ENCODE measurements around the gene RAB28. TPM values are rescaled to one million over a fixed set of nuclear protein-coding genes. Genes with fewer than 3 reads are reported as not detected.

RAB28 gene
- total RNA-seq, 5 donors from 2014 or later (not counting 1 experiment from before 2014, with no cell fraction given) = 8.7 to 15.1 (median 13.4) TPM

DNA sequence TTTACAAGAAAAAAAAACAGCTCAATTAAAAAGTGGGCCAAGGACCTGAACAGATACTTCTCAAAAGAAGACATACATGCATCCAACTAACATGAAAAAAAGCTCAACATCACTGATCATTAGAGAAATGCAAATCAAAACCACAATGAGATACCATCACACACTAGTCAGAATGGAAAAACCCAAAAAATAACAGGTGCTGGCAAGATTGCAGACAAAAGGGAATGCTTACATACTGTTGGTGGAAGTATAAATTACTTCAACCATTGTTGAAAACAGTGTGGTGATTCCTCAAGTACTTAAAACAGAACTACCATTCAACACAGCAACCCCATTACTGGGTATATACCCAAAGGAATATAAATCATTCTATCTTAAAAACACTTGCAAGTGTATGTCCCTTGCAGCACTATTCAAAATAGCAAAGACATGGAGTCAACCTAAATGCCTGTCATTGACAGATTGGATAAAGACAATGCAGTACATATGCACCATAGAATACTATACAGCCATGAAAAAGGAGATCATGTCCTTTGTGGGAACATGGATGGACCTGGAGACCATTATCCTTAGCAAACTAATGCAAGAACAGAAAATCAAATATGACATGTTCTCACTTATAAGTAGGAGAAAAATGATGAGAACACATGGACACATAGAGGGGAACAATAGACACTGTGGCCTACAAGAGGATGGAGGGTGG is 97.6 kb downstream of the RAB28 start:
- Mint-ChIP-seq H3K4me1 (peaks cover 25 to 28% (median 27%) of the 10 kb centered on the region in 3 donors), H3K4me3 (no peak overlapping the region), H3K9me3 (peaks cover 0 to 23% (median 13%) of the 10 kb centered on the region in 3 donors), H3K36me3 (peaks cover 52% of the 10 kb centered on the region), H3K27me3 (no peaks in the 10 kb centered on the region), H3K27ac (no peak overlapping the region)
- H3K27ac ChIP-seq (ENCODE audit: low read length) = no peak overlapping the region
- H3K9me3 ChIP-seq = no peaks in the 10 kb centered on the region
- no peak for DNase-seq
- H3K36me3 ChIP-seq (ENCODE audit: control insufficient read depth in 2 of 2, extremely low read depth in 1 of 2, insufficient read depth in 1 of 2, low read length in 1 of 2) = no peaks in the 10 kb centered on the region
- no peaks in the 10 kb centered on the region for H3K4me1 ChIP-seq (ENCODE audit: control insufficient read depth in 1 of 2, extremely low read depth in 1 of 2, insufficient read depth in 2 of 2, low read length in 2 of 2)
- no peak overlapping the region for H3K4me3 ChIP-seq (ENCODE audit: control insufficient read depth in 1 of 2, extremely low read depth in 1 of 2, low read length in 1 of 2)
- H3K27me3 ChIP-seq (replicated peaks in 1 of 2; ENCODE audit: control insufficient read depth in 2 of 2, extremely low read depth in 1 of 2, insufficient read depth in 2 of 2, low read length in 1 of 2) = no peaks in the 10 kb centered on the region
- ChIA-PET POLR2A (no interaction called here), CTCF (no interaction called here)
- ATAC-seq (replicated peaks in 1 of 4) = no peak

GRCh38 chr4:13384055-13384454 is 100.1 kb downstream of the RAB28 start:
- WGBS (ENCODE audit: insufficient coverage) = 99% methylated on average over 7 of the region's 7 CpGs
- ChIA-PET CTCF (no interaction called here), POLR2A (no interaction called here)
- Histone ChIP-seq H3K27me3 (replicated peaks in 1 of 2; ENCODE audit: control insufficient read depth in 2 of 2, extremely low read depth in 1 of 2, insufficient read depth in 2 of 2, low read length in 1 of 2) (no peaks in the 10 kb centered on the region), H3K27ac (ENCODE audit: low read length) (no peak overlapping the region), H3K4me1 (ENCODE audit: control insufficient read depth in 1 of 2, extremely low read depth in 1 of 2, insufficient read depth in 2 of 2, low read length in 2 of 2) (no peaks in the 10 kb centered on the region), H3K9me3 (no peaks in the 10 kb centered on the region), H3K4me3 (ENCODE audit: control insufficient read depth in 1 of 2, extremely low read depth in 1 of 2, low read length in 1 of 2) (no peak overlapping the region), H3K36me3 (ENCODE audit: control insufficient read depth in 2 of 2, extremely low read depth in 1 of 2, insufficient read depth in 1 of 2, low read length in 1 of 2) (no peaks in the 10 kb centered on the region)
- Mint-ChIP-seq H3K36me3 (peaks cover 39% of the 10 kb centered on the region), H3K27ac (no peak overlapping the region), H3K4me1 (peaks cover 17 to 22% (median 22%) of the 10 kb centered on the region in 3 donors), H3K9me3 (peaks cover 0 to 18% (median 8%) of the 10 kb centered on the region in 3 donors), H3K27me3 (no peaks in the 10 kb centered on the region), H3K4me3 (no peak overlapping the region)
- no peak for DNase-seq
- ATAC-seq (replicated peaks in 1 of 4) = no peak

- peaks cover 3% of the 10 kb centered on the region in 2 donors for H3K36me3 ChIP-seq (ENCODE audit: control insufficient read depth in 2 of 2, extremely low read depth in 1 of 2, insufficient read depth in 1 of 2, low read length in 1 of 2)
These were observed 105.0 kb downstream of the RAB28 start for GRCh38 chr4:13378973-13379759.

DNA sequence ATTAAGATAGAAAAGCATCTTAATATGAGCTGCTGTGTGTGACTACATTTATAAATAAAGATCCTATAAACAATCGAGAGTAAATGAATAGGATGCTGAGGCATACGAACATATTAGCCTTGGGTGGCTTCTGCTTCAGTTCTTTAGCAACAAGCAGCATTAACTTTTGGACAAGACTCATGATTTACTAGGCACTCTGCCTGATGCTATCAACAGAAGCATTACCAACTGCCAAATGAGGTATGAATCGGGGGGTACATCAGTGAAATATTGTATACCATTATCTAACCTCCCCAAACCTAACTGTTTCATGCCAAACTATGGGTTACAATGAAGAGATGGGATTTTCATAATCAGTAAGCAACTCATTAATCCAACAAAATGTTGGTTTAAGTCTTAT is 113.1 kb downstream of the RAB28 start:
- Mint-ChIP-seq H3K4me3 (no peak overlapping the region), H3K36me3 (peaks cover 52% of the 10 kb centered on the region), H3K4me1 (no peaks in the 10 kb centered on the region), H3K27ac (no peak overlapping the region), H3K27me3 (no peaks in the 10 kb centered on the region), H3K9me3 (no peaks in the 10 kb centered on the region)
- 100% methylated on average over 1 of the region's 3 CpGs for WGBS (ENCODE audit: insufficient coverage)
- ATAC-seq (replicated peaks in 1 of 4) (no peak), DNase-seq (no peak)
- no peaks in the 10 kb centered on the region for H3K9me3 ChIP-seq
- H3K36me3 ChIP-seq (ENCODE audit: control insufficient read depth in 2 of 2, extremely low read depth in 1 of 2, insufficient read depth in 1 of 2, low read length in 1 of 2) = peaks cover 0 to 6% of the 10 kb centered on the region in 2 donors
- POLR2A ChIA-PET = no interaction called here
- H3K4me3 ChIP-seq (ENCODE audit: control insufficient read depth in 1 of 2, extremely low read depth in 1 of 2, low read length in 1 of 2) = no peak overlapping the region
- no peaks in the 10 kb centered on the region for H3K27me3 ChIP-seq (replicated peaks in 1 of 2; ENCODE audit: control insufficient read depth in 2 of 2, extremely low read depth in 1 of 2, insufficient read depth in 2 of 2, low read length in 1 of 2)
- CTCF ChIA-PET = no interaction called here
- H3K4me1 ChIP-seq (ENCODE audit: control insufficient read depth in 1 of 2, extremely low read depth in 1 of 2, insufficient read depth in 2 of 2, low read length in 2 of 2) = no peaks in the 10 kb centered on the region
- no peak overlapping the region for H3K27ac ChIP-seq (ENCODE audit: low read length)

More at GRCh38 chr4:13378973-13379759, 105.0 kb downstream of the RAB28 start:
- ATAC-seq (replicated peaks in 1 of 4) (no peak), DNase-seq (no peak)
- H3K9me3 ChIP-seq = no peaks in the 10 kb centered on the region
- ChIA-PET POLR2A (no interaction called here), CTCF (interaction anchor here in 1 of 2 donors (0.7 kb wide), 1 partner anchor 181 kb away, joined by 13 read pairs; no protein-coding TSS in a partner anchor)
- H3K27me3 ChIP-seq (replicated peaks in 1 of 2; ENCODE audit: control insufficient read depth in 2 of 2, extremely low read depth in 1 of 2, insufficient read depth in 2 of 2, low read length in 1 of 2) = no peaks in the 10 kb centered on the region
- 94% methylated on average over 3 of the region's 9 CpGs for whole genome bisulfite sequencing (ENCODE audit: insufficient coverage)
- no peak overlapping the region for H3K27ac Mint-ChIP-seq
- H3K9me3 Mint-ChIP-seq = no peaks in the 10 kb centered on the region
- peaks cover 19% of the 10 kb centered on the region for H3K36me3 Mint-ChIP-seq
- H3K27ac ChIP-seq (ENCODE audit: low read length) = no peak overlapping the region
- H3K4me3 ChIP-seq (ENCODE audit: control insufficient read depth in 1 of 2, extremely low read depth in 1 of 2, low read length in 1 of 2) = no peak overlapping the region
- H3K27me3 Mint-ChIP-seq = no peaks in the 10 kb centered on the region
- H3K4me3 Mint-ChIP-seq = no peak overlapping the region
- H3K4me1 Mint-ChIP-seq = no peaks in the 10 kb centered on the region
- H3K4me1 ChIP-seq (ENCODE audit: control insufficient read depth in 1 of 2, extremely low read depth in 1 of 2, insufficient read depth in 2 of 2, low read length in 2 of 2) = no peaks in the 10 kb centered on the region

- Histone ChIP-seq H3K9me3 (no peaks in the 10 kb centered on the region), H3K27ac (ENCODE audit: low read length) (no peak overlapping the region), H3K36me3 (ENCODE audit: control insufficient read depth in 2 of 2, extremely low read depth in 1 of 2, insufficient read depth in 1 of 2, low read length in 1 of 2) (peaks cover 0 to 10% of the 10 kb centered on the region in 2 donors), H3K27me3 (replicated peaks in 1 of 2; ENCODE audit: control insufficient read depth in 2 of 2, extremely low read depth in 1 of 2, insufficient read depth in 2 of 2, low read length in 1 of 2) (no peaks in the 10 kb centered on the region), H3K4me1 (ENCODE audit: control insufficient read depth in 1 of 2, extremely low read depth in 1 of 2, insufficient read depth in 2 of 2, low read length in 2 of 2) (no peaks in the 10 kb centered on the region), H3K4me3 (ENCODE audit: control insufficient read depth in 1 of 2, extremely low read depth in 1 of 2, low read length in 1 of 2) (no peak overlapping the region)
- no peak overlapping the region for H3K4me3 Mint-ChIP-seq
- CTCF ChIA-PET = no interaction called here
- POLR2A ChIA-PET = no interaction called here
- WGBS (ENCODE audit: insufficient coverage) = no CpG with 5 or more reads among the region's 2 CpGs
- no peaks in the 10 kb centered on the region for H3K27me3 Mint-ChIP-seq
- ATAC-seq (replicated peaks in 1 of 4) = no peak
- H3K27ac Mint-ChIP-seq = no peak overlapping the region
- no peaks in the 10 kb centered on the region for H3K4me1 Mint-ChIP-seq
- H3K9me3 Mint-ChIP-seq = no peaks in the 10 kb centered on the region
- peaks cover 60% of the 10 kb centered on the region for H3K36me3 Mint-ChIP-seq
- DNase-seq = no peak
These were observed 115.9 kb downstream of the RAB28 start for GRCh38 chr4:13368217-13368616.

- Histone ChIP-seq H3K9me3 (no peaks in the 10 kb centered on the region), H3K4me1 (ENCODE audit: control insufficient read depth in 1 of 2, extremely low read depth in 1 of 2, insufficient read depth in 2 of 2, low read length in 2 of 2) (no peaks in the 10 kb centered on the region), H3K36me3 (ENCODE audit: control insufficient read depth in 2 of 2, extremely low read depth in 1 of 2, insufficient read depth in 1 of 2, low read length in 1 of 2) (peaks cover 0 to 10% of the 10 kb centered on the region in 2 donors), H3K27me3 (replicated peaks in 1 of 2; ENCODE audit: control insufficient read depth in 2 of 2, extremely low read depth in 1 of 2, insufficient read depth in 2 of 2, low read length in 1 of 2) (no peaks in the 10 kb centered on the region), H3K4me3 (ENCODE audit: control insufficient read depth in 1 of 2, extremely low read depth in 1 of 2, low read length in 1 of 2) (no peak overlapping the region), H3K27ac (ENCODE audit: low read length) (no peak overlapping the region)
- ChIA-PET CTCF (no interaction called here), POLR2A (no interaction called here)
- DNase-seq = no peak
- Mint-ChIP-seq H3K4me3 (no peak overlapping the region), H3K36me3 (peaks cover 63% of the 10 kb centered on the region), H3K4me1 (no peaks in the 10 kb centered on the region), H3K9me3 (no peaks in the 10 kb centered on the region), H3K27ac (no peak overlapping the region), H3K27me3 (no peaks in the 10 kb centered on the region)
- 100% methylated on average over 3 of the region's 6 CpGs for WGBS (ENCODE audit: insufficient coverage)
- ATAC-seq (replicated peaks in 1 of 4) = no peak
These were observed 116.4 kb downstream of the RAB28 start for GRCh38 chr4:13367691-13368090.

Data from T-cell (primary cell).